Thyroid gland (tissue), 4 donors: ENCODE measurements around the gene IFIT3. TPM values are rescaled to one million over a fixed set of nuclear protein-coding genes. Genes with fewer than 3 reads are reported as not detected.

ENCODE experiments used
- DNase-seq, 2 donors: peaks; one replicate each; pipeline ENCODE4 v3.0.0-alpha.2; 2019
- H3K27ac ChIP-seq, 3 donors: fragments of 200-600 bp; sonication (generic); 1 replicate in 2 of 3; 2 replicates in 1 of 3; pipeline ENCODE4 v1.5.1; 2016 to 2019; ENCODE audit warnings: mild to moderate bottlenecking in 1 of 3, moderate library complexity in 1 of 3
- H3K27me3 ChIP-seq: fragments of 200-600 bp; sonication (generic); one replicate; pipeline ENCODE4 v1.5.1; 2019
- H3K36me3 ChIP-seq, 2 donors: fragments of 200-600 bp; sonication (generic); one replicate each; pipeline ENCODE4 v1.5.1; 2016 to 2019
- H3K4me1 ChIP-seq, 2 donors: fragments of 200-600 bp; sonication (generic); one replicate each; pipeline ENCODE4 v1.5.1; 2017 to 2019
- H3K4me3 ChIP-seq, 3 donors: fragments of 200-600 bp; sonication (generic); replicated peaks in 1 of 3; 1 replicate in 2 of 3; 2 replicates in 1 of 3; pipeline ENCODE4 v1.5.1; 2016; ENCODE audit warnings: mild to moderate bottlenecking in 1 of 3
- H3K9me3 ChIP-seq: fragments of 200-600 bp; sonication (generic); one replicate; pipeline ENCODE4 v1.5.1; 2017
- CTCF ChIP-seq, 6 experiments: fragments of 200-600 bp in 3 of 6; fragments of 450-650 bp in 3 of 6; sonication (generic) in 3 of 6; IDR thresholded peaks; one replicate each; pipeline ENCODE4 v1.5.1; 2016 to 2019; ENCODE audit warnings: antibody characterized with exemption in 6 of 6, mild to moderate bottlenecking in 2 of 6, inconsistent platforms in 1 of 6, moderate library complexity in 1 of 6
- POLR2A ChIP-seq, 2 donors: fragments of 450-650 bp; IDR thresholded peaks; one replicate each; pipeline ENCODE4 v1.6.1; 2017; ENCODE audit warnings: antibody characterized with exemption in 2 of 2, mild to moderate bottlenecking in 2 of 2, moderate library complexity in 1 of 2
- whole genome bisulfite sequencing, 2 donors: methylation state at CpG; one replicate each; pipeline ENCODE4 v1.1.5; 2017; 5-methylcytosine and 5-hydroxymethylcytosine counted together
- intact Hi-C: fragments of 100-400 bp; cut with DNase I; formaldehyde crosslinking; loops from one replicate; pipeline ENCODE4 v1.15.1; 2023
- total RNA-seq, 4 donors: library from RNA; depleted of rRNA; stranded (reverse); fragments of >200 nt; gene quantifications; one replicate each; pipeline ENCODE4 v1.2.3, GENCODE V29; 2016

Gene IFIT3
- total RNA-seq, 4 donors from 2014 or later: 5.9 to 11.4 (median 8.8) TPM

- H3K36me3 ChIP-seq: no peaks in the 10 kb centered on the region
- WGBS, 2 donors: 94 to 97% methylated on average over 4 of the region's 4 CpGs
- intact Hi-C loops: no loop called here
- H3K9me3 ChIP-seq: no peaks in the 10 kb centered on the region
- peaks cover 14 to 37% of the 10 kb centered on the region in 2 donors for H3K4me1 ChIP-seq
- no peak overlapping the region for H3K27ac ChIP-seq
- TF ChIP-seq POLR2A (IDR thresholded peaks at IDR 0.05): no peak
- TF ChIP-seq CTCF (IDR thresholded peaks at IDR 0.05): no peak
- H3K27me3 ChIP-seq: no peaks in the 10 kb centered on the region
- H3K4me3 ChIP-seq: no peak overlapping the region
- no peak for DNase-seq
Observed at GRCh38 chr10:89352802-89353201, 25.0 kb downstream of the IFIT3 start.

- 93 to 94% methylated on average over 2 of the region's 2 CpGs for WGBS, 2 donors
Observed at GRCh38 chr10:89355394-89355931, 27.7 kb downstream of the IFIT3 start.

GRCh38 chr10:89357096-89357495 lies 29.3 kb downstream of the IFIT3 start:
- no peak for TF ChIP-seq POLR2A (IDR thresholded peaks at IDR 0.05)
- Histone ChIP-seq H3K27ac (peak overlapping the region in 2 of 3 donors; percentile 12 to 22), H3K27me3 (no peaks in the 10 kb centered on the region), H3K9me3 (no peaks in the 10 kb centered on the region), H3K36me3 (no peaks in the 10 kb centered on the region), H3K4me1 (peaks cover under 1 to 12% of the 10 kb centered on the region in 2 donors), H3K4me3 (no peak overlapping the region)
- intact Hi-C loops: no loop called here
- DNase-seq: peak; percentile 47 to 56
- 59 to 94% methylated on average over 1 of the region's 1 CpG for WGBS, 2 donors

More at GRCh38 chr10:89355394-89355931, 27.7 kb downstream of the IFIT3 start:
- no peaks in the 10 kb centered on the region for H3K27me3 ChIP-seq
- no peaks in the 10 kb centered on the region for H3K36me3 ChIP-seq
- TF ChIP-seq CTCF (IDR thresholded peaks at IDR 0.05) (no peak), POLR2A (IDR thresholded peaks at IDR 0.05) (no peak)
- peaks cover 14 to 28% of the 10 kb centered on the region in 2 donors for H3K4me1 ChIP-seq
- H3K27ac ChIP-seq: no peak overlapping the region
- no peak overlapping the region for H3K4me3 ChIP-seq
- DNase-seq: no peak
- H3K9me3 ChIP-seq: no peaks in the 10 kb centered on the region
- intact Hi-C loops: no loop called here

GRCh38 chr10:89357975-89358374 lies 30.2 kb downstream of the IFIT3 start:
- Histone ChIP-seq H3K27ac (no peak overlapping the region), H3K4me1 (peaks cover 0 to 8% of the 10 kb centered on the region in 2 donors), H3K27me3 (no peaks in the 10 kb centered on the region), H3K4me3 (no peak overlapping the region), H3K36me3 (no peaks in the 10 kb centered on the region), H3K9me3 (no peaks in the 10 kb centered on the region)
- WGBS, 2 donors: 94 to 100% methylated on average over 2 of the region's 2 CpGs
- DNase-seq: no peak
- intact Hi-C loops: no loop called here
- TF ChIP-seq CTCF (IDR thresholded peaks at IDR 0.05) (no peak), POLR2A (IDR thresholded peaks at IDR 0.05) (no peak)

GRCh38 chr10:89360157-89360556 lies 32.4 kb downstream of the IFIT3 start:
- H3K36me3 ChIP-seq: no peaks in the 10 kb centered on the region
- intact Hi-C loops: no loop called here
- no peak for TF ChIP-seq POLR2A (IDR thresholded peaks at IDR 0.05)
- TF ChIP-seq CTCF (IDR thresholded peaks at IDR 0.05): no peak
- H3K27ac ChIP-seq: no peak overlapping the region
- DNase-seq: no peak
- H3K27me3 ChIP-seq: no peaks in the 10 kb centered on the region
- H3K4me1 ChIP-seq: peaks cover 0 to 8% of the 10 kb centered on the region in 2 donors
- no peaks in the 10 kb centered on the region for H3K9me3 ChIP-seq
- H3K4me3 ChIP-seq: no peak overlapping the region
